Measurements from ENCODE around the gene MAPK8IP2.
"Not testable (repeated sequence)": the region's sequence is repeated elsewhere in the genome, so short reads cannot be mapped to it uniquely, and the experiment has no call there.

MAPK8IP2 gene

DNA sequence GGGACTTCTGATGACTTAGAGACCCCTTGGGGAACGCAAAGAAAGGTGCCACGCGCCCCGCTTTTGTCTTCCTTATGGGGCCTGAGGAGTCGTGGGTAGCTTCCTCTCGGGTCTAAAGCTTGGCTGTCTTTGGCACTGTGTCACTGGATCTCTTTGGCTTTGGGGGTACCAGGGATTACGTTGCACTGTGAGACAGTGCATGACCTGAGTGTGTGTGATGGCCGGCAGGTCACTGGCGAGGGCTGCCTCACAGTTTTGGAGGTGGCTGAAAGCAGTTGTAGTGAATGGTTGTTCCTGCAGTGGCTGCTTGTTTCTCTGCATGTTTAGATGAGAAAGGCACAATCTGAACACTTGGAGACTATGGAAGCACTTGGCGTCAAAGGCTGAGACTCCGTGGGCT lies 33.2 kb downstream of the MAPK8IP2 start (continued):
- TF ChIP-seq ZFP3 (CRISPR knock-in tag; IDR thresholded peaks at IDR 0.05) = no peak

DNA sequence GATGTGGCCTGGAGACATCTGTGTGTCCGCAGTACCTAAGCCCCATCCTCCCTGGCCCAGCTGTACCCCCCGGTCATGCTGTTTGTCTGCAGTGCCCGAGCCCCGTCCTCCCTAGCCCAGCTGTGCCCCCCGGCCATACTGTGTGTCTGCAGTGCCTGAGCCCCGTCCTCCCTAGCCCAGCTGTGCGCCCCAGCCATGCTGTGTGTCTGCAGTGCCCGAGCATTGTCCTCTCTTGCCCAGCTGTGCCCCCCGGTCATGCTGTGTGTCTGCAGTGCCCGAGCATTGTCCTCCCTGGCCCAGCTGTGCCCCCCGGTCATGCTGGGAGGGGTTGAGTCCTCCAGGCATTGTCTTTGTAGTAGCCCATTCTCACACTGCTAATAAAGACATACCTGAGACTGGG lies 35.0 kb downstream of the MAPK8IP2 start:
- no peak for ATAC-seq
- no peak for TF ChIP-seq ZC3H10 (CRISPR knock-in tag; IDR thresholded peaks at IDR 0.05)
- TF ChIP-seq TCF4 (CRISPR knock-in tag; IDR thresholded peaks at IDR 0.05; ENCODE audit: borderline replicate concordance) = no peak
- no peak for TF ChIP-seq ZFP3 (CRISPR knock-in tag; IDR thresholded peaks at IDR 0.05)
- TF ChIP-seq ZFP30 (CRISPR knock-in tag; IDR thresholded peaks at IDR 0.05) = no peak
- no peak for TF ChIP-seq PPARA (CRISPR knock-in tag; IDR thresholded peaks at IDR 0.05; ENCODE audit: borderline replicate concordance)
- no peak for TF ChIP-seq RARB (CRISPR knock-in tag; IDR thresholded peaks at IDR 0.05)
- no peak for TF ChIP-seq CSDC2 (CRISPR knock-in tag; IDR thresholded peaks at IDR 0.05)
- no peak for TF ChIP-seq SNAI2 (CRISPR knock-in tag; IDR thresholded peaks at IDR 0.05)
- no peak for TF ChIP-seq ISL1 (CRISPR knock-in tag; IDR thresholded peaks at IDR 0.05)
- no peak for TF ChIP-seq ZNF8 (CRISPR knock-in tag; IDR thresholded peaks at IDR 0.05)
- TF ChIP-seq OSR1 (CRISPR knock-in tag; IDR thresholded peaks at IDR 0.05) = no peak
- TF ChIP-seq GLIS3 (CRISPR knock-in tag; IDR thresholded peaks at IDR 0.05) = no peak
- TF ChIP-seq, protein P1, sequence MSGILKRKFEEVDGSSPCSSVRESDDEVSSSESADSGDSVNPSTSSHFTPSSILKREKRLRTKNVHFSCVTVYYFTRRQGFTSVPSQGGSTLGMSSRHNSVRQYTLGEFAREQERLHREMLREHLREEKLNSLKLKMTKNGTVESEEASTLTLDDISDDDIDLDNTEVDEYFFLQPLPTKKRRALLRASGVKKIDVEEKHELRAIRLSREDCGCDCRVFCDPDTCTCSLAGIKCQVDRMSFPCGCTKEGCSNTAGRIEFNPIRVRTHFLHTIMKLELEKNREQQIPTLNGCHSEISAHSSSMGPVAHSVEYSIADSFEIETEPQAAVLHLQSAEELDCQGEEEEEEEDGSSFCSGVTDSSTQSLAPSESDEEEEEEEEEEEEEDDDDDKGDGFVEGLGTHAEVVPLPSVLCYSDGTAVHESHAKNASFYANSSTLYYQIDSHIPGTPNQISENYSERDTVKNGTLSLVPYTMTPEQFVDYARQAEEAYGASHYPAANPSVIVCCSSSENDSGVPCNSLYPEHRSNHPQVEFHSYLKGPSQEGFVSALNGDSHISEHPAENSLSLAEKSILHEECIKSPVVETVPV (CRISPR knock-in tag; IDR thresholded peaks at IDR 0.05) = no peak
- no peak for TF ChIP-seq ZNF565 (CRISPR knock-in tag; conservative IDR thresholded peaks at IDR 0.05; ENCODE audit: low read depth)
- TF ChIP-seq, protein P2, sequence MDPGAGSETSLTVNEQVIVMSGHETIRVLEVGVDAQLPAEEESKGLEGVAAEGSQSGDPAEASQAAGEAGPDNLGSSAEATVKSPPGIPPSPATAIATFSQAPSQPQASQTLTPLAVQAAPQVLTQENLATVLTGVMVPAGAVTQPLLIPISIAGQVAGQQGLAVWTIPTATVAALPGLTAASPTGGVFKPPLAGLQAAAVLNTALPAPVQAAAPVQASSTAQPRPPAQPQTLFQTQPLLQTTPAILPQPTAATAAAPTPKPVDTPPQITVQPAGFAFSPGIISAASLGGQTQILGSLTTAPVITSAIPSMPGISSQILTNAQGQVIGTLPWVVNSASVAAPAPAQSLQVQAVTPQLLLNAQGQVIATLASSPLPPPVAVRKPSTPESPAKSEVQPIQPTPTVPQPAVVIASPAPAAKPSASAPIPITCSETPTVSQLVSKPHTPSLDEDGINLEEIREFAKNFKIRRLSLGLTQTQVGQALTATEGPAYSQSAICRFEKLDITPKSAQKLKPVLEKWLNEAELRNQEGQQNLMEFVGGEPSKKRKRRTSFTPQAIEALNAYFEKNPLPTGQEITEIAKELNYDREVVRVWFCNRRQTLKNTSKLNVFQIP (CRISPR knock-in tag; IDR thresholded peaks at IDR 0.05; ENCODE audit: borderline replicate concordance, low read depth) = no peak
- no peak for TF ChIP-seq ESRRG (CRISPR knock-in tag; IDR thresholded peaks at IDR 0.05)
- TF ChIP-seq TOX (CRISPR knock-in tag; IDR thresholded peaks at IDR 0.05; ENCODE audit: borderline replicate concordance) = no peak
- no peak for TF ChIP-seq ZNF70 (CRISPR knock-in tag; IDR thresholded peaks at IDR 0.05)

DNA sequence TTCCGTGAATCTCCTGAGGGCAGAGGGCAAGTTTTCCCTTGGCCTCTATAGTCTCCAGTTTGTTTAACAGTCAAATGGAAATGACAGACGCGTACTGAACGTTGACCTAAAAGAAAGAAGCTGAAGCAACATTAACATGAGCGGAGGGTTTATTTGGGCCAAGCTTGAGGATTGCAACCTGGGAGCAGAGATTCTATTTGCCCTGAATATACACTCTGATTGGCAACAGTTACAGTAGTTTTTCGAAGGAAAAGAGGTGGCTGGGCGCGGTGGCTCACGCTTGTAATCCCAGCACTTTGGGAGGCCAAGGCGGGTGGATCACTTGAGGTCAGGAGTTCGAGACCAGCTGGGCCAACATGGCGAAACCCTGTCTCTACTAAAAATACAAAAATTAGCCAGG lies 39.7 kb downstream of the MAPK8IP2 start:
- ATAC-seq = not testable (repeated sequence)

DNA sequence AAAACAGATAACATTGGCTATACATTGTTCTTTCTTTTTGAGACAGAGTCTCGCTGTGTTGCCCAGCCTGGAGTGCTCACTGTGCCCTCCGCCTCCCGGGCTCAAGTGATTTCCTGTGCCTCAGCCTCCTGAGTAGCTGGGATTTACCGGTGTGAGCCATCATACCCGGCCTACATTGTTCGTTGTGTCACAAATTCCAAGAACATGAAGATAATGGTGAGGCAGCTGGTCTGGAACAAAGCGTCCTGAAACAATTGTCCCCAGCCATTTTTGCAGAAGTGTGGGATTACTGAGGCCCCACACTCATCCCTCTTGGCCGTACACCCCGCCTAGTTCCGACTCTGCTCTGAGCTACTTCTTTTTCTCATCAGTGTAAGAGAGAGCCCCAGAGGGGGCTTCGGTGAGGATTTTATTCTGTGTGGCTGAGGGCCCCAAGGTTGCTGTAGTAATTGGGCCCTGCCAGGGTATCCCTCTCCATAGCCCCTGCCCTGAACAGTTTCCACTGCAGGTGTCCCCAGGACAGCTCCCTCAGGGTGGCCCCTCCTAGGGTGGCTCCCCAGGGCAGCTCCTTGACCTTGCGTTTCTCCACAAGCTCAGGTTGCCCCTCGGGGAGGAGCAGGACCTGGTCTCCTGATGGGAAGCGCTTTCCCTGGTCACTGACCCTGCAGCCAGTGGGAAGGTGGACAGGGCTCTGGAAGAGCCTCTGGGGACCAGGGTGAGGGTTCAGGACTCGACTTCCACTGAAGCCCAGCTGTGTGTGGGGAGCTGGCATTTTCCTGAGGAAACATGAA lies 40.5 kb downstream of the MAPK8IP2 start:
- no peak for TF ChIP-seq CSDC2 (CRISPR knock-in tag; IDR thresholded peaks at IDR 0.05)
- TF ChIP-seq, protein P2 (CRISPR knock-in tag; IDR thresholded peaks at IDR 0.05; ENCODE audit: borderline replicate concordance, low read depth) = no peak
- TF ChIP-seq BACH2 (CRISPR knock-in tag; IDR thresholded peaks at IDR 0.05; ENCODE audit: borderline replicate concordance) = no peak
- no peak for TF ChIP-seq GLIS3 (CRISPR knock-in tag; IDR thresholded peaks at IDR 0.05)
- no peak for TF ChIP-seq ZNF565 (CRISPR knock-in tag; conservative IDR thresholded peaks at IDR 0.05; ENCODE audit: low read depth)
- no peak for ATAC-seq

DNA sequence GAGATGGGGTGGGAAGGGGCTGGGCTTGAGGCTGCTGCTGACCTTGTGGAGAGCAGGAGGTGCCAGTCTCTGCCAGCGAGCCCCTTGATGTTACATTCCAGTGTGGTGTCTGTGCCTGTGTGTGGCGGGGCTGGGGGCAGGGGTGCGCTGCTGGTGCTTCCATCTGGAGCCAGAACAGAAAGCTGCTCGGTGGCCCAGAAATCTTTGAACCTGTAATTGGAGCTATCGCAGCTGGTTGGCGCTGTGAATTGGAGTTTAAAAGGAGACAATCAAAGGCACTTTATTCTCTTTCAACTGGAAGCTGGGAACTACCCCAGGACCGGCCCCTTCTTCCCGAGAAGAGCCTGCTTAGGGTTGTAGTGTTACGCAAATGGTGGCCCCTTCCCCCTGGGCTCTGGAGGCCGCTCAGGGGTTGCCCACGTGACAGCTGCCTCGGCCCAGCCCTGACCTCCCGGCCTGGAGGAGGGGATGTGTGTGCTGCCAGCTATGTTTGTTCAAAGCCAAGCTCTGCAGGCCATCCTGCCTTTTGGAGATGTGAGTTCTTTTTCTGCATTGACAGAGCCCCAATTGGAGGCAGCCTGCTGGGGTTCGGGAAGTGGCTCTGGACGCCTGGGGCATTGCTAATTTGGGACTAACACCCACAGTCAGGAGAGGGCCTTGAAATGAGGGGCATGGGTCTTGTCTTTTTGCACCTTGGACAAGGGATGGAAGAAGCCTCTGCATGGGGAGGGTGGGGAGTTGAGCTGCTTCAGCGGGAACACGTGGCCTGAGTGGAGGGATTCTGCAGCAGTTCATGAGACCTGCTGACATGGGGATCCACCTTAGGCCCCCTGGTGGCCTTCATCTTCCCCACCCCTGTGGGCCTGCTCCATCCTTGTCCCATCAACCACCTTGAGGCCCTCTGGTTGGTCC lies 41.4 kb downstream of the MAPK8IP2 start:
- TF ChIP-seq ZNF70 (CRISPR knock-in tag; IDR thresholded peaks at IDR 0.05) (no peak), GLIS3 (CRISPR knock-in tag; IDR thresholded peaks at IDR 0.05) (no peak), ESRRG (CRISPR knock-in tag; IDR thresholded peaks at IDR 0.05) (no peak), ZNF8 (CRISPR knock-in tag; IDR thresholded peaks at IDR 0.05) (no peak), BACH2 (CRISPR knock-in tag; IDR thresholded peaks at IDR 0.05; ENCODE audit: borderline replicate concordance) (no peak), RARB (CRISPR knock-in tag; IDR thresholded peaks at IDR 0.05) (no peak), SNAI2 (CRISPR knock-in tag; IDR thresholded peaks at IDR 0.05) (no peak), ZNF565 (CRISPR knock-in tag; conservative IDR thresholded peaks at IDR 0.05; ENCODE audit: low read depth) (no peak), OSR1 (CRISPR knock-in tag; IDR thresholded peaks at IDR 0.05) (no peak), ZFP30 (CRISPR knock-in tag; IDR thresholded peaks at IDR 0.05) (no peak), ISL1 (CRISPR knock-in tag; IDR thresholded peaks at IDR 0.05) (no peak)
- TF ChIP-seq, protein P3, sequence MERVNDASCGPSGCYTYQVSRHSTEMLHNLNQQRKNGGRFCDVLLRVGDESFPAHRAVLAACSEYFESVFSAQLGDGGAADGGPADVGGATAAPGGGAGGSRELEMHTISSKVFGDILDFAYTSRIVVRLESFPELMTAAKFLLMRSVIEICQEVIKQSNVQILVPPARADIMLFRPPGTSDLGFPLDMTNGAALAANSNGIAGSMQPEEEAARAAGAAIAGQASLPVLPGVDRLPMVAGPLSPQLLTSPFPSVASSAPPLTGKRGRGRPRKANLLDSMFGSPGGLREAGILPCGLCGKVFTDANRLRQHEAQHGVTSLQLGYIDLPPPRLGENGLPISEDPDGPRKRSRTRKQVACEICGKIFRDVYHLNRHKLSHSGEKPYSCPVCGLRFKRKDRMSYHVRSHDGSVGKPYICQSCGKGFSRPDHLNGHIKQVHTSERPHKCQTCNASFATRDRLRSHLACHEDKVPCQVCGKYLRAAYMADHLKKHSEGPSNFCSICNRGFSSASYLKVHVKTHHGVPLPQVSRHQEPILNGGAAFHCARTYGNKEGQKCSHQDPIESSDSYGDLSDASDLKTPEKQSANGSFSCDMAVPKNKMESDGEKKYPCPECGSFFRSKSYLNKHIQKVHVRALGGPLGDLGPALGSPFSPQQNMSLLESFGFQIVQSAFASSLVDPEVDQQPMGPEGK (CRISPR knock-in tag; IDR thresholded peaks at IDR 0.05; ENCODE audit: borderline replicate concordance) = no peak
- TF ChIP-seq, protein P4, sequence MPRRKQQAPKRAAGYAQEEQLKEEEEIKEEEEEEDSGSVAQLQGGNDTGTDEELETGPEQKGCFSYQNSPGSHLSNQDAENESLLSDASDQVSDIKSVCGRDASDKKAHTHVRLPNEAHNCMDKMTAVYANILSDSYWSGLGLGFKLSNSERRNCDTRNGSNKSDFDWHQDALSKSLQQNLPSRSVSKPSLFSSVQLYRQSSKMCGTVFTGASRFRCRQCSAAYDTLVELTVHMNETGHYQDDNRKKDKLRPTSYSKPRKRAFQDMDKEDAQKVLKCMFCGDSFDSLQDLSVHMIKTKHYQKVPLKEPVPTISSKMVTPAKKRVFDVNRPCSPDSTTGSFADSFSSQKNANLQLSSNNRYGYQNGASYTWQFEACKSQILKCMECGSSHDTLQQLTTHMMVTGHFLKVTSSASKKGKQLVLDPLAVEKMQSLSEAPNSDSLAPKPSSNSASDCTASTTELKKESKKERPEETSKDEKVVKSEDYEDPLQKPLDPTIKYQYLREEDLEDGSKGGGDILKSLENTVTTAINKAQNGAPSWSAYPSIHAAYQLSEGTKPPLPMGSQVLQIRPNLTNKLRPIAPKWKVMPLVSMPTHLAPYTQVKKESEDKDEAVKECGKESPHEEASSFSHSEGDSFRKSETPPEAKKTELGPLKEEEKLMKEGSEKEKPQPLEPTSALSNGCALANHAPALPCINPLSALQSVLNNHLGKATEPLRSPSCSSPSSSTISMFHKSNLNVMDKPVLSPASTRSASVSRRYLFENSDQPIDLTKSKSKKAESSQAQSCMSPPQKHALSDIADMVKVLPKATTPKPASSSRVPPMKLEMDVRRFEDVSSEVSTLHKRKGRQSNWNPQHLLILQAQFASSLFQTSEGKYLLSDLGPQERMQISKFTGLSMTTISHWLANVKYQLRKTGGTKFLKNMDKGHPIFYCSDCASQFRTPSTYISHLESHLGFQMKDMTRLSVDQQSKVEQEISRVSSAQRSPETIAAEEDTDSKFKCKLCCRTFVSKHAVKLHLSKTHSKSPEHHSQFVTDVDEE (CRISPR knock-in tag; IDR thresholded peaks at IDR 0.05) = no peak
- no peak for ATAC-seq

Measured in SK-N-SH treated with all-trans-retinoic acid at 6 μM for 48 hours (cell line).